GM12878 (cell line): ENCODE measurements around the gene TGM5. TPM values are rescaled to one million over a fixed set of nuclear protein-coding genes. Genes with fewer than 3 reads are reported as not detected.

Experiments used
- ATAC-seq: fragments of 200-7000 bp; cut with Tn5 transposase; 3 replicates; pipeline ENCODE4 v1.9.1; 2020; ENCODE audit warnings: mild to moderate bottlenecking, moderate library complexity
- BruUV-seq: library from RNA; stranded (reverse); fragments of 400-500 nt; replicated peaks from 2 replicates; lab custom pipeline; 2021; lab: Mats Ljungman, UMichigan
- CTCF ChIA-PET: fragments of 300-600 bp; sonication (Branson Sonifier 250); formaldehyde crosslinking; extraction: SDS; loops from one replicate; lab custom pipeline; 2021; ENCODE audit warnings: inconsistent platforms; lab: Yijun Ruan, JAX
- POLR2A ChIA-PET: fragments of 350-600 bp; formaldehyde crosslinking; extraction: SDS; loops from one replicate; lab custom pipeline; 2021; ENCODE audit warnings: inconsistent platforms; lab: Charles Lee
- RAD21 ChIA-PET: fragments of 300-600 bp; sonication (Branson Sonifier 250); formaldehyde crosslinking; loops from one replicate; lab custom pipeline; 2023; ENCODE audit warnings: antibody characterized with exemption; ENCODE audit not compliant: unreplicated experiment; lab: Charles Lee
- SMC1A ChIA-PET: fragments of 300-600 bp; sonication (Branson Sonifier 250); formaldehyde crosslinking; loops from one replicate; lab custom pipeline; 2023; ENCODE audit not compliant: unreplicated experiment, uncharacterized antibody; lab: Charles Lee
- DNase-seq: peaks from one replicate; pipeline ENCODE4 v3.0.0-alpha.2; 2011; ENCODE audit warnings: low read depth, low spot score
- FAIRE-seq: peaks from 3 replicates; lab custom pipeline; 2011; peaks lifted over from hg19 to GRCh38; lab: Jason Lieb, UNC
- H2AFZ ChIP-seq: 2 replicates; pipeline ENCODE4 v1.6.0; 2011; ENCODE audit warnings: low read depth, low read length, control low read depth; ENCODE audit not compliant: control insufficient read depth
- H3K27ac ChIP-seq: 2 replicates; pipeline ENCODE4 v1.5.1; 2011; ENCODE audit warnings: control low read depth; ENCODE audit not compliant: control insufficient read depth, insufficient read depth
- H3K27me3 ChIP-seq, 2 experiments: replicated peaks in 1 of 2; 2 replicates each; pipeline versions ENCODE4 v1.6.0 to v1.6.1; 2011; ENCODE audit warnings: low read length in 1 of 2; ENCODE audit not compliant: control insufficient read depth in 2 of 2, insufficient read depth in 2 of 2
- H3K36me3 ChIP-seq, 2 experiments: 2 replicates each; pipeline ENCODE4 v1.5.1; 2011; ENCODE audit warnings: low read length in 1 of 2; ENCODE audit not compliant: control insufficient read depth in 2 of 2, insufficient read depth in 2 of 2
- H3K4me1 ChIP-seq: 2 replicates; pipeline ENCODE4 v1.6.1; 2011; ENCODE audit warnings: mild to moderate bottlenecking, low read length, moderate library complexity, mixed read lengths; ENCODE audit not compliant: control insufficient read depth, insufficient read depth
- H3K4me2 ChIP-seq: 2 replicates; pipeline ENCODE4 v1.6.0; 2011; ENCODE audit warnings: control low read depth; ENCODE audit not compliant: control insufficient read depth, insufficient read depth
- H3K4me3 ChIP-seq: fragments of 200-600 bp; sonication (generic); 2 replicates; pipeline ENCODE4 v1.5.1; 2016
- H3K79me2 ChIP-seq: 2 replicates; pipeline ENCODE4 v1.6.0; 2011; ENCODE audit warnings: low read length; ENCODE audit not compliant: control insufficient read depth, insufficient read depth
- H3K9ac ChIP-seq: 2 replicates; pipeline ENCODE4 v1.8.0; 2011; ENCODE audit warnings: low read length, control low read depth, mixed read lengths; ENCODE audit not compliant: control insufficient read depth, insufficient read depth
- H3K9me3 ChIP-seq: replicated peaks from 3 replicates; pipeline ENCODE4 v1.5.1; 2011; ENCODE audit warnings: mild to moderate bottlenecking, low read length; ENCODE audit not compliant: control insufficient read depth, insufficient read depth
- H4K20me1 ChIP-seq: 2 replicates; pipeline ENCODE4 v1.6.0; 2011; ENCODE audit not compliant: control insufficient read depth, insufficient read depth
- BCL11A ChIP-seq: IDR thresholded peaks from 2 replicates; pipeline ENCODE4 v1.6.1; 2011; ENCODE audit warnings: low read depth, low read length
- BCL3 ChIP-seq: IDR thresholded peaks from 2 replicates; pipeline ENCODE4 v1.6.1; 2011; ENCODE audit warnings: borderline replicate concordance, low read depth, mild to moderate bottlenecking, moderate library complexity, low read length; ENCODE audit not compliant: insufficient read depth, poor library complexity, severe bottlenecking
- DPF2 ChIP-seq: fragments of 450-650 bp; IDR thresholded peaks from 2 replicates; pipeline ENCODE4 v1.6.1; 2017; ENCODE audit warnings: mild to moderate bottlenecking
- KAT2A ChIP-seq: conservative IDR thresholded peaks from 2 replicates; pipeline ENCODE4 v1.6.1; 2011; ENCODE audit warnings: low read depth, low read length; ENCODE audit not compliant: control insufficient read depth
- WGBS: methylation state at CpG from one replicate; pipeline ENCODE4 v1.1.6; 2016; ENCODE audit warnings: low lambda C conversion rate; ENCODE audit not compliant: insufficient replicate concordance, insufficient coverage; ENCODE audit errors: missing lambda C conversion rate; 5-methylcytosine and 5-hydroxymethylcytosine counted together
- in situ Hi-C: fragments of 300-500 bp; cut with MboI; formaldehyde crosslinking; loops from 9 replicates; pipeline ENCODE4 v1.14.3; 2018; ENCODE audit warnings: mixed read lengths
- intact Hi-C: fragments of 100-400 bp; cut with micrococcal nuclease; formaldehyde crosslinking; loops from one replicate; pipeline ENCODE4 v1.14.2; 2022; ENCODE audit not compliant: unreplicated experiment
- polyA plus RNA-seq, 11 experiments: library from polyadenylated mRNA; depleted of rRNA in 4 of 11; unstranded in 6 of 11; stranded (reverse) in 5 of 11; fragments of >200 nt; fragmentation: Nextera tagmentation in 4 of 11; fragmentation: Illumina TruSeq in 1 of 11; extraction: Ambion mirVana in 4 of 11; extraction: Trizol in 1 of 11; gene quantifications; 1 replicate in 1 of 11; 2 replicates in 10 of 11; pipeline versions ENCODE4 v1.2.1 to v1.2.3, GENCODE V29; 2011 to 2016; ENCODE audit warnings: inconsistent platforms in 2 of 11, missing spikeins in 2 of 11, low read depth in 1 of 11
- total RNA-seq, 4 experiments: library from RNA; depleted of rRNA in 3 of 4; stranded (reverse); fragments of >200 nt in 3 of 4; fragmentation: Illumina TruSeq in 1 of 4; extraction: Trizol in 1 of 4; gene quantifications; 2 replicates each; pipeline versions ENCODE4 v1.2.1 to v1.2.3, GENCODE V29; 2013 to 2021
- TF ChIP-seq, protein P1 (sequence below): fragments of 450-650 bp; IDR thresholded peaks from 2 replicates; pipeline ENCODE4 v1.6.1; 2016; ENCODE audit warnings: mild to moderate bottlenecking

Gene TGM5
- total and polyA plus RNA-seq, 10 of the 15 experiments (the other 5 are each of a cell fraction or from before 2014, with no cell fraction given) = 4.4 to 27.1 (median 5.6) TPM

GRCh38 chr15:43281926-43282602 lies 15.3 kb upstream of the TGM5 start (continued):
- no peak for TF ChIP-seq KAT2A

DNA sequence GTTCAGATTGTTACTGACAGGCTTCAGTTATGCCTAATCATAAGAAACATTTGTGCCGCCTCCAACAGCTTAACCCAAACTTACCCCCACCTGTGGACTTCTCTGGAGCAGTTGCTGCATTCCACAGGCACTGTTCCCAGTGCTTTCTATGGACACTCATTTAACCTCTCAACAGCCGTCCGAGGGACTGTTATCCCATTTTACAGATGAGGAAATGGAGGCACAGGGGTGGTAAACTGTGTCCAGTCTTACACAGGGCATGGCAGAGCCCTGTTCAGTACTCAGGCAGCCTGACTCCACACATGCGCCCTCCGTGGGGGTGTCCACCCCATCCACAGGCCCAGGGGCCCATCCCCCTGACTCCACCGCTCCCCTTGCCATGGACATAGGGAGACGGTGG lies 14.3 kb upstream of the TGM5 start:
- intact Hi-C loops (no loop called here), in situ Hi-C loops (loop anchor here (10.0 kb wide), 1 partner anchor 46 kb away; no protein-coding TSS in a partner anchor)
- TF ChIP-seq BCL3 (no peak), DPF2 (no peak), BCL11A (no peak)
- TF ChIP-seq, protein P1, sequence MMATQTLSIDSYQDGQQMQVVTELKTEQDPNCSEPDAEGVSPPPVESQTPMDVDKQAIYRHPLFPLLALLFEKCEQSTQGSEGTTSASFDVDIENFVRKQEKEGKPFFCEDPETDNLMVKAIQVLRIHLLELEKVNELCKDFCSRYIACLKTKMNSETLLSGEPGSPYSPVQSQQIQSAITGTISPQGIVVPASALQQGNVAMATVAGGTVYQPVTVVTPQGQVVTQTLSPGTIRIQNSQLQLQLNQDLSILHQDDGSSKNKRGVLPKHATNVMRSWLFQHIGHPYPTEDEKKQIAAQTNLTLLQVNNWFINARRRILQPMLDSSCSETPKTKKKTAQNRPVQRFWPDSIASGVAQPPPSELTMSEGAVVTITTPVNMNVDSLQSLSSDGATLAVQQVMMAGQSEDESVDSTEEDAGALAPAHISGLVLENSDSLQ = no peak
- H3K79me2 ChIP-seq = no peaks in the 10 kb centered on the region
- no peak overlapping the region for H3K9ac ChIP-seq
- WGBS = 47% methylated on average over 7 of the region's 7 CpGs
- H3K4me3 ChIP-seq = no peak overlapping the region
- H3K27me3 ChIP-seq = no peaks in the 10 kb centered on the region
- H4K20me1 ChIP-seq = no peaks in the 10 kb centered on the region
- ChIA-PET SMC1A (interaction anchor here (0.8 to 1.5 kb wide), 3 partner anchors 25 to 56 kb away, joined by 3 to 8 read pairs (median 5); no protein-coding TSS in a partner anchor), POLR2A (no interaction called here), CTCF (interaction anchor here (0.9 to 9.9 kb wide), 3 partner anchors 54 to 95 kb away, joined by 3 to 458 read pairs (median 3); no protein-coding TSS in a partner anchor), RAD21 (interaction anchor here (4.3 kb wide), 1 partner anchor 55 kb away, joined by 17 read pairs; no protein-coding TSS in a partner anchor)
- H3K4me1 ChIP-seq = no peaks in the 10 kb centered on the region
- no peak overlapping the region for H2AFZ ChIP-seq
- no peak overlapping the region for H3K4me2 ChIP-seq
- no peak overlapping the region for H3K27ac ChIP-seq
- DNase-seq = no peak
- FAIRE-seq = no peak
- ATAC-seq = no peak
- H3K36me3 ChIP-seq = no peaks in the 10 kb centered on the region
- no peaks in the 10 kb centered on the region for H3K9me3 ChIP-seq
- no TSS peak for BruUV-seq
